Epidermal melanocyte (primary cell): Measurements from ENCODE around the gene POP7.

ENCODE experiments used
- DNase-seq: peaks from one replicate; pipeline ENCODE4 v3.0.0; 2011; ENCODE audit warnings: low spot score; ENCODE audit not compliant: insufficient read length

The POP7 gene

GRCh38 chr7:100679129-100679926 lies 26.6 kb upstream of the POP7 start:
- DNase-seq, result no peak

GRCh38 chr7:100679927-100680575 lies 25.9 kb upstream of the POP7 start:
- DNase-seq, result no peak

- DNase-seq, result no peak
These were observed 25.2 kb upstream of the POP7 start for GRCh38 chr7:100680576-100681271.

- DNase-seq, result no peak
These were observed 24.3 kb upstream of the POP7 start for GRCh38 chr7:100681491-100682227.

- no peak for DNase-seq
These were observed 23.6 kb upstream of the POP7 start for GRCh38 chr7:100682228-100682741.

- no peak for DNase-seq
These were observed 22.8 kb upstream of the POP7 start for GRCh38 chr7:100682991-100683658.

GRCh38 chr7:100683659-100684533 lies 22.0 kb upstream of the POP7 start:
- DNase-seq, result no peak

GRCh38 chr7:100684534-100685042 lies 21.3 kb upstream of the POP7 start:
- DNase-seq, result no peak

GRCh38 chr7:100685049-100685605 lies 20.8 kb upstream of the POP7 start:
- DNase-seq, result no peak

- DNase-seq, result no peak
These were observed 20.2 kb upstream of the POP7 start for GRCh38 chr7:100685631-100686145.

GRCh38 chr7:100686201-100686821 lies 19.6 kb upstream of the POP7 start:
- no peak for DNase-seq

GRCh38 chr7:100686822-100687211 lies 19.1 kb upstream of the POP7 start:
- no peak for DNase-seq

GRCh38 chr7:100687261-100687660 lies 18.7 kb upstream of the POP7 start:
- no peak for DNase-seq

- DNase-seq, result no peak
These were observed 18.1 kb upstream of the POP7 start for GRCh38 chr7:100687751-100688300.

GRCh38 chr7:100688326-100688860 lies 17.5 kb upstream of the POP7 start:
- DNase-seq, result no peak

- no peak for DNase-seq
These were observed 16.4 kb upstream of the POP7 start for GRCh38 chr7:100689230-100690135.
